ENCODE measurements around the gene FBXO31. TPM values are rescaled to one million over a fixed set of nuclear protein-coding genes. Genes with fewer than 3 reads are reported as not detected.

FBXO31 gene
- total RNA-seq, 6 experiments from 2014 or later = 23.0 to 30.0 (median 25.1) TPM

- DNase-seq = no peak
- TF ChIP-seq, protein P1, sequence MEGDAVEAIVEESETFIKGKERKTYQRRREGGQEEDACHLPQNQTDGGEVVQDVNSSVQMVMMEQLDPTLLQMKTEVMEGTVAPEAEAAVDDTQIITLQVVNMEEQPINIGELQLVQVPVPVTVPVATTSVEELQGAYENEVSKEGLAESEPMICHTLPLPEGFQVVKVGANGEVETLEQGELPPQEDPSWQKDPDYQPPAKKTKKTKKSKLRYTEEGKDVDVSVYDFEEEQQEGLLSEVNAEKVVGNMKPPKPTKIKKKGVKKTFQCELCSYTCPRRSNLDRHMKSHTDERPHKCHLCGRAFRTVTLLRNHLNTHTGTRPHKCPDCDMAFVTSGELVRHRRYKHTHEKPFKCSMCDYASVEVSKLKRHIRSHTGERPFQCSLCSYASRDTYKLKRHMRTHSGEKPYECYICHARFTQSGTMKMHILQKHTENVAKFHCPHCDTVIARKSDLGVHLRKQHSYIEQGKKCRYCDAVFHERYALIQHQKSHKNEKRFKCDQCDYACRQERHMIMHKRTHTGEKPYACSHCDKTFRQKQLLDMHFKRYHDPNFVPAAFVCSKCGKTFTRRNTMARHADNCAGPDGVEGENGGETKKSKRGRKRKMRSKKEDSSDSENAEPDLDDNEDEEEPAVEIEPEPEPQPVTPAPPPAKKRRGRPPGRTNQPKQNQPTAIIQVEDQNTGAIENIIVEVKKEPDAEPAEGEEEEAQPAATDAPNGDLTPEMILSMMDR (IDR thresholded peaks at IDR 0.05) = no peak
- H3K36me3 Mint-ChIP-seq (ENCODE audit: low read depth) = peaks cover 41% of the 10 kb centered on the region
- H3K27me3 Mint-ChIP-seq (ENCODE audit: insufficient read depth) = no peaks in the 10 kb centered on the region; the same call in 1 of the 2 replicates
- H3K27ac Mint-ChIP-seq = no peak overlapping the region
- no peaks in the 10 kb centered on the region for H3K4me1 Mint-ChIP-seq (ENCODE audit: low read depth)
- H3K9me3 Mint-ChIP-seq = no peaks in the 10 kb centered on the region
- no peak overlapping the region for H3K4me3 Mint-ChIP-seq
These were observed 27.0 kb upstream of the FBXO31 start for GRCh38 chr16:87410530-87410929.

- Mint-ChIP-seq H3K27me3 (ENCODE audit: insufficient read depth) (no peaks in the 10 kb centered on the region; the same call in 1 of the 2 replicates), H3K9me3 (no peaks in the 10 kb centered on the region), H3K27ac (no peak overlapping the region), H3K4me1 (ENCODE audit: low read depth) (no peaks in the 10 kb centered on the region), H3K4me3 (no peak overlapping the region), H3K36me3 (ENCODE audit: low read depth) (peaks cover 44% of the 10 kb centered on the region)
- TF ChIP-seq, protein P1 (IDR thresholded peaks at IDR 0.05) = no peak
- no peak for DNase-seq
These were observed 26.2 kb upstream of the FBXO31 start for GRCh38 chr16:87409781-87410180.

DNA sequence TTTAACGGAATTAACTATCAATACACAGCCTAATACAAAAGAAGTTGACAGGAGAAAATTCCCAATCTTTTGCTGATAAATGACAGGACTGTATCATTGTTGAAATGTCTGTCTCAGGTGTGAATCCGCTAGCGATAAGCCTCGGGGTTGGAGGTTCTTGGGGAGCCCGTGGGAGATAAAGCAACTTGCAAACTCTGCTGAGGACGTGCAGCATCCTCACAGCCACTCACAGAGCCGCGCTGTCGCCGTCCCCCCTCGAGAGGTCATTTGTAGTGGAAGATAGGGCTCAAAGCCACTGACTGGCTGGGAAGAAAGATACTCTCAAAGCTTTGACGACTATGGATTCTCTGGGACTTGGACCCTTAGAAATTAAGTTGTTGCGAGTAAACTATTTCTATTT is 25.6 kb upstream of the FBXO31 start:
- Mint-ChIP-seq H3K4me1 (ENCODE audit: low read depth) (no peaks in the 10 kb centered on the region), H3K27me3 (ENCODE audit: insufficient read depth) (no peaks in the 10 kb centered on the region; the same call in 1 of the 2 replicates), H3K36me3 (ENCODE audit: low read depth) (peaks cover 44% of the 10 kb centered on the region), H3K27ac (no peak overlapping the region), H3K9me3 (no peaks in the 10 kb centered on the region), H3K4me3 (no peak overlapping the region)
- DNase-seq = no peak
- TF ChIP-seq, protein P1 (IDR thresholded peaks at IDR 0.05) = no peak

GRCh38 chr16:87407511-87408112 is 24.0 kb upstream of the FBXO31 start:
- no peak for DNase-seq
- Mint-ChIP-seq H3K9me3 (no peaks in the 10 kb centered on the region), H3K4me1 (ENCODE audit: low read depth) (no peaks in the 10 kb centered on the region), H3K36me3 (ENCODE audit: low read depth) (peaks cover 40% of the 10 kb centered on the region), H3K27me3 (ENCODE audit: insufficient read depth) (no peaks in the 10 kb centered on the region; the same call in 1 of the 2 replicates), H3K27ac (no peak overlapping the region; the same call in 1 of the 2 replicates), H3K4me3 (no peak overlapping the region)
- TF ChIP-seq, protein P1 (IDR thresholded peaks at IDR 0.05) = no peak

GRCh38 chr16:87406495-87407088 is 23.0 kb upstream of the FBXO31 start:
- Mint-ChIP-seq H3K27ac (no peak overlapping the region), H3K4me1 (ENCODE audit: low read depth) (no peaks in the 10 kb centered on the region), H3K4me3 (no peak overlapping the region), H3K9me3 (no peaks in the 10 kb centered on the region), H3K36me3 (ENCODE audit: low read depth) (peaks cover 40% of the 10 kb centered on the region), H3K27me3 (ENCODE audit: insufficient read depth) (no peaks in the 10 kb centered on the region; the same call in 1 of the 2 replicates)
- no peak for DNase-seq
- TF ChIP-seq, protein P1 (IDR thresholded peaks at IDR 0.05) = no peak
